AG08396 (cell line): ENCODE measurements around the gene UTF1.

ENCODE experiments used
- DNase-seq: peaks from one replicate; pipeline ENCODE4 v3.0.0; 2012; ENCODE audit warnings: low spot score, mixed read lengths

UTF1 gene

GRCh38 chr10:133278577-133279265 lies 48.7 kb downstream of the UTF1 start:
- DNase-seq: no peak

GRCh38 chr10:133279326-133280226 lies 49.6 kb downstream of the UTF1 start:
- DNase-seq: no peak

- no peak for DNase-seq
These were observed 50.5 kb downstream of the UTF1 start for GRCh38 chr10:133280391-133281059.

GRCh38 chr10:133281084-133281483 lies 51.1 kb downstream of the UTF1 start:
- no peak for DNase-seq
